OCI-LY3 (cell line): ENCODE measurements around the gene ACSBG1.

Experiments used
- H2AFZ ChIP-seq: fragments of 200-600, 300-600 bp; shearing (Covaris generic); 2 replicates; pipeline ENCODE4 v1.6.0; 2014; ENCODE audit warnings: antibody characterized with exemption, low read depth, low read length
- H3K27ac ChIP-seq: fragments of 200-600, 300-600 bp; sonication (generic); 2 replicates; pipeline ENCODE4 v1.5.1; 2014; ENCODE audit warnings: mild to moderate bottlenecking, low read length, moderate library complexity, mixed read lengths
- H3K27me3 ChIP-seq: fragments of 200-600, 300-600 bp; sonication (generic); 2 replicates; pipeline ENCODE4 v1.6.1; 2014; ENCODE audit warnings: low read depth, low read length, mixed read lengths
- H3K36me3 ChIP-seq: fragments of 200-600, 300-600 bp; sonication (generic); replicated peaks from 2 replicates; pipeline ENCODE3; 2014; ENCODE audit warnings: low read depth, low read length, mixed read lengths
- H3K4me1 ChIP-seq: fragments of 300-600, 200-600 bp; sonication (generic); 2 replicates; pipeline ENCODE4 v1.6.1; 2014; ENCODE audit warnings: low read length, mixed read lengths
- H3K4me2 ChIP-seq: fragments of 200-600, 300-600 bp; sonication (generic); 2 replicates; pipeline ENCODE4 v1.6.1; 2014; ENCODE audit warnings: low read length, mixed read lengths
- H3K4me3 ChIP-seq: fragments of 300-600, 200-600 bp; sonication (generic); 2 replicates; pipeline ENCODE4 v1.5.1; 2014; ENCODE audit warnings: antibody characterized with exemption, mild to moderate bottlenecking, low read length, moderate library complexity
- H3K79me2 ChIP-seq: fragments of 300-600, 200-600 bp; shearing (Covaris generic); 2 replicates; pipeline ENCODE4 v1.6.1; 2014; ENCODE audit warnings: mild to moderate bottlenecking, low read length, mixed read lengths
- H3K9ac ChIP-seq: fragments of 300-600, 200-600 bp; shearing (Covaris generic); 2 replicates; pipeline ENCODE4 v1.6.0; 2014; ENCODE audit warnings: mild to moderate bottlenecking, low read length, moderate library complexity
- H3K9me3 ChIP-seq: fragments of 200-600, 300-600 bp; shearing (Covaris generic); 2 replicates; pipeline ENCODE4 v1.6.1; 2014; ENCODE audit warnings: low read length, mixed read lengths; ENCODE audit not compliant: insufficient read depth
- H4K20me1 ChIP-seq: fragments of 200-600, 300-600 bp; sonication (generic); 2 replicates; pipeline ENCODE4 v1.6.1; 2016; ENCODE audit warnings: low read length, mixed read lengths; ENCODE audit not compliant: insufficient read depth
- CTCF ChIP-seq: fragments of 200-600, 300-600 bp; sonication (generic); IDR thresholded peaks from 2 replicates; pipeline ENCODE4 v1.5.1; 2014; ENCODE audit warnings: antibody characterized with exemption, low read length, low read depth
- EZH2phosphoT487 ChIP-seq: fragments of 200-600 bp; shearing (Covaris generic); IDR thresholded peaks from 2 replicates; pipeline ENCODE4 v1.6.1; 2018; ENCODE audit warnings: antibody characterized with exemption, mixed run types, low read depth

Gene ACSBG1

GRCh38 chr15:78182336-78182700 is 52.0 kb downstream of the ACSBG1 start:
- Histone ChIP-seq H3K36me3 (no peaks in the 10 kb centered on the region), H3K9ac (no peak overlapping the region), H2AFZ (no peak overlapping the region), H4K20me1 (no peaks in the 10 kb centered on the region), H3K27ac (no peak overlapping the region), H3K4me2 (no peak overlapping the region), H3K79me2 (no peaks in the 10 kb centered on the region), H3K9me3 (no peaks in the 10 kb centered on the region), H3K4me3 (no peak overlapping the region), H3K4me1 (peaks cover 4% of the 10 kb centered on the region), H3K27me3 (no peaks in the 10 kb centered on the region)
- no peak for TF ChIP-seq CTCF
- no peak for TF ChIP-seq EZH2phosphoT487

GRCh38 chr15:78179906-78180305 is 54.5 kb downstream of the ACSBG1 start:
- no peak overlapping the region for H3K4me3 ChIP-seq
- H3K4me1 ChIP-seq = peaks cover 17% of the 10 kb centered on the region
- H3K4me2 ChIP-seq = no peak overlapping the region
- no peak overlapping the region for H3K9ac ChIP-seq
- H3K36me3 ChIP-seq = no peaks in the 10 kb centered on the region
- no peaks in the 10 kb centered on the region for H3K79me2 ChIP-seq
- no peaks in the 10 kb centered on the region for H4K20me1 ChIP-seq
- H3K9me3 ChIP-seq = no peaks in the 10 kb centered on the region
- no peak for TF ChIP-seq CTCF
- TF ChIP-seq EZH2phosphoT487 = no peak
- H3K27ac ChIP-seq = no peak overlapping the region
- H2AFZ ChIP-seq = no peak overlapping the region
- H3K27me3 ChIP-seq = no peaks in the 10 kb centered on the region

GRCh38 chr15:78179286-78179840 is 55.0 kb downstream of the ACSBG1 start:
- H3K4me3 ChIP-seq = no peak overlapping the region
- H3K27ac ChIP-seq = no peak overlapping the region
- no peaks in the 10 kb centered on the region for H3K27me3 ChIP-seq
- TF ChIP-seq EZH2phosphoT487 = no peak
- H3K9ac ChIP-seq = no peak overlapping the region
- peaks cover 22% of the 10 kb centered on the region for H3K4me1 ChIP-seq
- H3K36me3 ChIP-seq = no peaks in the 10 kb centered on the region
- H4K20me1 ChIP-seq = no peaks in the 10 kb centered on the region
- no peaks in the 10 kb centered on the region for H3K9me3 ChIP-seq
- H3K4me2 ChIP-seq = no peak overlapping the region
- no peaks in the 10 kb centered on the region for H3K79me2 ChIP-seq
- H2AFZ ChIP-seq = no peak overlapping the region

- H2AFZ ChIP-seq = no peak overlapping the region
Observed at GRCh38 chr15:78178064-78178463, 56.3 kb downstream of the ACSBG1 start.

More at GRCh38 chr15:78178064-78178463, 56.3 kb downstream of the ACSBG1 start:
- no peak overlapping the region for H3K27ac ChIP-seq
- TF ChIP-seq CTCF (no peak), EZH2phosphoT487 (no peak)
- no peak overlapping the region for H3K4me3 ChIP-seq
- H4K20me1 ChIP-seq = no peaks in the 10 kb centered on the region
- H3K4me1 ChIP-seq = peaks cover 35% of the 10 kb centered on the region
- no peaks in the 10 kb centered on the region for H3K27me3 ChIP-seq
- H3K9ac ChIP-seq = no peak overlapping the region
- H3K4me2 ChIP-seq = no peak overlapping the region
- peaks cover 10% of the 10 kb centered on the region for H3K36me3 ChIP-seq
- H3K79me2 ChIP-seq = no peaks in the 10 kb centered on the region
- H3K9me3 ChIP-seq = no peaks in the 10 kb centered on the region
